Activated naive CD4-positive, alpha-beta T cell treated with anti-CD3 and anti-CD28 coated beads, Interleukin-2, amount 10 ng/mL, durations not matched to agents 7 days and 5 days (primary cell): Measurements from ENCODE around the gene TPO.
"Not testable (repeated sequence)": the region's sequence is repeated elsewhere in the genome, so short reads cannot be mapped to it uniquely, and the experiment has no call there.

Source experiments
- CTCF ChIA-PET: fragments of 350-600 bp; sonication (Branson Sonifier 250); formaldehyde crosslinking; loops from one replicate; lab custom pipeline; 2021; ENCODE audit warnings: antibody characterized with exemption; lab: Charles Lee
- DNase-seq: peaks from one replicate; pipeline ENCODE4 v3.0.0-alpha.2; 2020
- H3K27ac Mint-ChIP-seq: one replicate; pipeline ENCODE4 v1.8.0; 2021; ENCODE audit warnings: mild to moderate bottlenecking, moderate library complexity, mixed read lengths
- H3K27me3 Mint-ChIP-seq: one replicate; pipeline ENCODE4 v1.8.0; 2021; ENCODE audit warnings: mild to moderate bottlenecking, mixed read lengths
- H3K36me3 Mint-ChIP-seq: one replicate; pipeline ENCODE4 v1.8.0; 2021; ENCODE audit warnings: mixed read lengths
- H3K4me1 Mint-ChIP-seq: one replicate; pipeline ENCODE4 v1.8.0; 2021; ENCODE audit warnings: mixed read lengths
- H3K4me3 Mint-ChIP-seq: one replicate; pipeline ENCODE4 v1.8.0; 2021; ENCODE audit warnings: mild to moderate bottlenecking, moderate library complexity, mixed read lengths
- H3K9me3 Mint-ChIP-seq: one replicate; pipeline ENCODE4 v1.8.0; 2021; ENCODE audit warnings: mixed read lengths

Gene TPO

GRCh38 chr2:1491751-1492150, 78.5 kb downstream of the TPO start:
- H3K27ac Mint-ChIP-seq = no peak overlapping the region
- CTCF ChIA-PET = no interaction called here
- H3K27me3 Mint-ChIP-seq = peaks cover 9% of the 10 kb centered on the region
- no peak for DNase-seq
- H3K4me1 Mint-ChIP-seq = no peaks in the 10 kb centered on the region
- H3K36me3 Mint-ChIP-seq = no peaks in the 10 kb centered on the region
- no peak overlapping the region for H3K4me3 Mint-ChIP-seq
- H3K9me3 Mint-ChIP-seq = peaks cover 2% of the 10 kb centered on the region

GRCh38 chr2:1492231-1492630, 79.0 kb downstream of the TPO start:
- H3K27ac Mint-ChIP-seq, H3K9me3 Mint-ChIP-seq, H3K27me3 Mint-ChIP-seq, H3K36me3 Mint-ChIP-seq, CTCF ChIA-PET, H3K4me1 Mint-ChIP-seq, DNase-seq, H3K4me3 Mint-ChIP-seq: not testable (repeated sequence)

- Mint-ChIP-seq H3K27ac (no peak overlapping the region), H3K36me3 (no peaks in the 10 kb centered on the region), H3K27me3 (peaks cover 9% of the 10 kb centered on the region), H3K4me3 (no peak overlapping the region), H3K4me1 (no peaks in the 10 kb centered on the region), H3K9me3 (peaks cover 2% of the 10 kb centered on the region)
- CTCF ChIA-PET = no interaction called here
- no peak for DNase-seq
Observed at GRCh38 chr2:1492711-1493430, 79.6 kb downstream of the TPO start.

- Mint-ChIP-seq H3K9me3 (peaks cover 2% of the 10 kb centered on the region), H3K4me3 (no peak overlapping the region)
Observed at GRCh38 chr2:1493431-1494126, 80.3 kb downstream of the TPO start.

GRCh38 chr2:1494257-1494656, 81.0 kb downstream of the TPO start:
- Mint-ChIP-seq H3K27ac (no peak overlapping the region), H3K9me3 (peaks cover 2% of the 10 kb centered on the region), H3K4me3 (no peak overlapping the region), H3K27me3 (peaks cover 13% of the 10 kb centered on the region), H3K4me1 (no peaks in the 10 kb centered on the region), H3K36me3 (no peaks in the 10 kb centered on the region)
- DNase-seq = no peak
- CTCF ChIA-PET = no interaction called here

More at GRCh38 chr2:1493431-1494126, 80.3 kb downstream of the TPO start:
- Mint-ChIP-seq H3K27me3 (peaks cover 13% of the 10 kb centered on the region), H3K27ac (no peak overlapping the region), H3K4me1 (no peaks in the 10 kb centered on the region), H3K36me3 (no peaks in the 10 kb centered on the region)
- CTCF ChIA-PET = no interaction called here
- no peak for DNase-seq

GRCh38 chr2:1494906-1495305, 81.6 kb downstream of the TPO start:
- no peaks in the 10 kb centered on the region for H3K9me3 Mint-ChIP-seq
- no peaks in the 10 kb centered on the region for H3K36me3 Mint-ChIP-seq
- CTCF ChIA-PET = no interaction called here
- H3K4me1 Mint-ChIP-seq = no peaks in the 10 kb centered on the region
- DNase-seq = no peak
- H3K27ac Mint-ChIP-seq = no peak overlapping the region
- H3K27me3 Mint-ChIP-seq = peaks cover 13% of the 10 kb centered on the region
- H3K4me3 Mint-ChIP-seq = no peak overlapping the region

- Mint-ChIP-seq H3K4me3 (no peak overlapping the region), H3K4me1 (no peaks in the 10 kb centered on the region), H3K36me3 (no peaks in the 10 kb centered on the region), H3K9me3 (no peaks in the 10 kb centered on the region), H3K27me3 (peaks cover 13% of the 10 kb centered on the region), H3K27ac (no peak overlapping the region)
- DNase-seq = no peak
- CTCF ChIA-PET = no interaction called here
Observed at GRCh38 chr2:1495676-1496358, 82.6 kb downstream of the TPO start.

GRCh38 chr2:1496359-1496821, 83.1 kb downstream of the TPO start:
- H3K4me3 Mint-ChIP-seq = no peak overlapping the region
- H3K27ac Mint-ChIP-seq = no peak overlapping the region
- H3K27me3 Mint-ChIP-seq = peaks cover 13% of the 10 kb centered on the region
- no peaks in the 10 kb centered on the region for H3K4me1 Mint-ChIP-seq
- no peaks in the 10 kb centered on the region for H3K9me3 Mint-ChIP-seq
- no peak for DNase-seq
- no peaks in the 10 kb centered on the region for H3K36me3 Mint-ChIP-seq
- CTCF ChIA-PET = no interaction called here

- Mint-ChIP-seq H3K9me3 (no peaks in the 10 kb centered on the region), H3K27me3 (peaks cover 12% of the 10 kb centered on the region), H3K36me3 (no peaks in the 10 kb centered on the region), H3K4me3 (no peak overlapping the region), H3K27ac (no peak overlapping the region), H3K4me1 (no peaks in the 10 kb centered on the region)
- CTCF ChIA-PET = no interaction called here
- DNase-seq = no peak
Observed at GRCh38 chr2:1497122-1497611, 83.9 kb downstream of the TPO start.

GRCh38 chr2:1498176-1498575, 84.9 kb downstream of the TPO start:
- Mint-ChIP-seq H3K9me3 (no peaks in the 10 kb centered on the region), H3K4me1 (no peaks in the 10 kb centered on the region), H3K4me3 (no peak overlapping the region), H3K27me3 (peaks cover 7% of the 10 kb centered on the region), H3K36me3 (no peaks in the 10 kb centered on the region), H3K27ac (no peak overlapping the region)
- CTCF ChIA-PET = no interaction called here
- DNase-seq = no peak

- no peak overlapping the region for H3K4me3 Mint-ChIP-seq
- H3K27me3 Mint-ChIP-seq = peaks cover 6% of the 10 kb centered on the region
- DNase-seq = no peak
- H3K9me3 Mint-ChIP-seq = no peaks in the 10 kb centered on the region
- no peaks in the 10 kb centered on the region for H3K4me1 Mint-ChIP-seq
- CTCF ChIA-PET = no interaction called here
- H3K36me3 Mint-ChIP-seq = no peaks in the 10 kb centered on the region
- H3K27ac Mint-ChIP-seq = no peak overlapping the region
Observed at GRCh38 chr2:1499033-1499795, 86.0 kb downstream of the TPO start.

- H3K4me3 Mint-ChIP-seq = no peak overlapping the region
- CTCF ChIA-PET = no interaction called here
Observed at GRCh38 chr2:1501038-1501851, 88.0 kb downstream of the TPO start.

GRCh38 chr2:1501991-1502390, 88.7 kb downstream of the TPO start:
- H3K4me3 Mint-ChIP-seq = no peak overlapping the region
- no peaks in the 10 kb centered on the region for H3K36me3 Mint-ChIP-seq
- H3K27ac Mint-ChIP-seq = no peak overlapping the region
- H3K9me3 Mint-ChIP-seq = no peaks in the 10 kb centered on the region
- no peaks in the 10 kb centered on the region for H3K4me1 Mint-ChIP-seq
- CTCF ChIA-PET = interaction anchor here (0.6 kb wide), 1 partner anchor 267 kb away, joined by 3 read pairs; no protein-coding TSS in a partner anchor
- H3K27me3 Mint-ChIP-seq = peaks cover 4% of the 10 kb centered on the region
- DNase-seq = no peak

More at GRCh38 chr2:1501038-1501851, 88.0 kb downstream of the TPO start:
- Mint-ChIP-seq H3K36me3 (no peaks in the 10 kb centered on the region), H3K27ac (no peak overlapping the region), H3K9me3 (no peaks in the 10 kb centered on the region), H3K27me3 (peaks cover 4% of the 10 kb centered on the region), H3K4me1 (no peaks in the 10 kb centered on the region)
- no peak for DNase-seq
